Mucosa of descending colon (tissue), 3 donors: ENCODE results near the gene OMA1. TPM values are rescaled to one million over a fixed set of nuclear protein-coding genes. Genes with fewer than 3 reads are reported as not detected.

Experiments
- ATAC-seq: fragments of 200-7000 bp; cut with Tn5 transposase; one replicate; pipeline ENCODE4 v1.9.1; 2020; ENCODE audit warnings: mild to moderate bottlenecking, moderate library complexity
- DNase-seq, 3 donors: peaks; one replicate each; pipeline ENCODE4 v3.0.0-alpha.2; 2020
- H3K36me3 ChIP-seq: fragments of 200-600 bp; one replicate; pipeline ENCODE4 v1.8.0; 2021; ENCODE audit warnings: low read depth, mild to moderate bottlenecking
- H3K4me1 ChIP-seq: fragments of 200-600 bp; one replicate; pipeline ENCODE4 v1.8.0; 2021; ENCODE audit warnings: low read depth, mild to moderate bottlenecking
- H3K4me3 ChIP-seq: fragments of 200-600 bp; one replicate; pipeline ENCODE4 v1.8.0; 2021; ENCODE audit warnings: mild to moderate bottlenecking
- H3K9me3 ChIP-seq: fragments of 200-600 bp; one replicate; pipeline ENCODE4 v1.8.0; 2021; ENCODE audit warnings: mild to moderate bottlenecking
- intact Hi-C, 2 donors: fragments of 100-400 bp; cut with DNase I in 1 of 2; cut with micrococcal nuclease in 1 of 2; formaldehyde crosslinking; loops; one replicate each; pipeline versions ENCODE4 v1.11.0 to v1.11.1; 2022; cut with DNase I, micrococcal nuclease
- total RNA-seq, 3 donors: library from RNA; stranded (reverse); fragmentation: NEBNext Ultra II Directional in 2 of 3; extraction: Animal tissue kit (Norgen Biotek cat#: 25700) in 2 of 3; gene quantifications; one replicate each; pipeline versions ENCODE4 v1.2.1 to v1.2.4, GENCODE V29; 2021 to 2023
- TF ChIP-seq, protein P1 (sequence below): fragments of 200-600 bp; IDR thresholded peaks from one replicate; pipeline ENCODE4 v1.8.0; 2022; ENCODE audit warnings: antibody characterized with exemption, mild to moderate bottlenecking
- donor health status: DM: no; HTN: no; CAD: no; lungs with moderate emphysema.
- donor health status: DM: no; HTN: no; CAD: no.
- donor health status: DM: no; HTN: yes; CAD: no.

Gene OMA1
- total RNA-seq, 3 donors from 2014 or later, result 20.4 to 42.4 (median 32.4) TPM

DNA sequence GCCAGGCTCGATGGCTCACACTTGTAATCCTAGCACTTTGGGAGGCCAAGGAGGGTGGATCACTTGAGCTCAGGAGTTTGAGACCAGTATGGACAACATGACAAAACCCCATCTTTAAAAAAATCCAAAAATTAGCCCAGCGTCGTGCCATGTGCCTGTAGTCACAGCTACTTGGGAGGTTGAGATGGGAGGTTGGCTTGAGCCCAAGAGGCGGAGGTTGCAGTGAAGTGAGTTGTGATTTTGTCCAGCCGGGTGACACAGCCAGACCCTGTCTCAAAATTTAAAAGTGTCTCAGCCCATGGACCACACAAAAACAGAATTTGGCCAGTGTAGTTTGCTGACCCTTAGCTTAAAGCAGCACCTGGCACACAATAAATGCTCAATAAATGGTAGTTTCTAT lies 41.9 kb upstream of the OMA1 start:
- TF ChIP-seq, protein P1, sequence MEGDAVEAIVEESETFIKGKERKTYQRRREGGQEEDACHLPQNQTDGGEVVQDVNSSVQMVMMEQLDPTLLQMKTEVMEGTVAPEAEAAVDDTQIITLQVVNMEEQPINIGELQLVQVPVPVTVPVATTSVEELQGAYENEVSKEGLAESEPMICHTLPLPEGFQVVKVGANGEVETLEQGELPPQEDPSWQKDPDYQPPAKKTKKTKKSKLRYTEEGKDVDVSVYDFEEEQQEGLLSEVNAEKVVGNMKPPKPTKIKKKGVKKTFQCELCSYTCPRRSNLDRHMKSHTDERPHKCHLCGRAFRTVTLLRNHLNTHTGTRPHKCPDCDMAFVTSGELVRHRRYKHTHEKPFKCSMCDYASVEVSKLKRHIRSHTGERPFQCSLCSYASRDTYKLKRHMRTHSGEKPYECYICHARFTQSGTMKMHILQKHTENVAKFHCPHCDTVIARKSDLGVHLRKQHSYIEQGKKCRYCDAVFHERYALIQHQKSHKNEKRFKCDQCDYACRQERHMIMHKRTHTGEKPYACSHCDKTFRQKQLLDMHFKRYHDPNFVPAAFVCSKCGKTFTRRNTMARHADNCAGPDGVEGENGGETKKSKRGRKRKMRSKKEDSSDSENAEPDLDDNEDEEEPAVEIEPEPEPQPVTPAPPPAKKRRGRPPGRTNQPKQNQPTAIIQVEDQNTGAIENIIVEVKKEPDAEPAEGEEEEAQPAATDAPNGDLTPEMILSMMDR, result no peak
- no peaks in the 10 kb centered on the region for H3K9me3 ChIP-seq
- ATAC-seq, result no peak
- no peak overlapping the region for H3K4me3 ChIP-seq
- H3K36me3 ChIP-seq, result no peaks in the 10 kb centered on the region
- H3K4me1 ChIP-seq, result no peaks in the 10 kb centered on the region
- no peak for DNase-seq
- intact Hi-C loops, result no loop called here

DNA sequence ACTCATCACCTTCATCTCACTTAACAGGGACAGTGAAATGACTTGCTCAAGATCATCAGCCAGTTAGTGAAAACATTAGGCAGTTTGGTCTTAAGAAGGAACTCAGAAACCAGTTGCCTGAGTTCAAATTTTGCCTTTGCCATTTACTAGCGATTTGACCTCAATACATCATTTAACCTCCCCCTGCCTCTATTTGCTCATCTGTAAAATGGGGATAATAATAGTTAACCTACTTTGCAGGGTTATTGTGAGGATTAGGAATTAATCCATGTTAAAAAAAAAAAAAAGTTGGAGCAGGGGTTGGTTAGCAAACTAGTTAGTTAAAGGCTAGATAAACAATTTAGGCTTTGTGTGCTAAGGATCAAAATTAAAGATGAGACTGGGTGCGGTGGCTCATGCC lies 41.1 kb upstream of the OMA1 start:
- intact Hi-C loops, result no loop called here
- TF ChIP-seq, protein P1, result no peak
- Histone ChIP-seq H3K36me3 (no peaks in the 10 kb centered on the region), H3K4me3 (no peak overlapping the region), H3K4me1 (no peaks in the 10 kb centered on the region), H3K9me3 (no peaks in the 10 kb centered on the region)
- no peak for DNase-seq
- ATAC-seq, result no peak

DNA sequence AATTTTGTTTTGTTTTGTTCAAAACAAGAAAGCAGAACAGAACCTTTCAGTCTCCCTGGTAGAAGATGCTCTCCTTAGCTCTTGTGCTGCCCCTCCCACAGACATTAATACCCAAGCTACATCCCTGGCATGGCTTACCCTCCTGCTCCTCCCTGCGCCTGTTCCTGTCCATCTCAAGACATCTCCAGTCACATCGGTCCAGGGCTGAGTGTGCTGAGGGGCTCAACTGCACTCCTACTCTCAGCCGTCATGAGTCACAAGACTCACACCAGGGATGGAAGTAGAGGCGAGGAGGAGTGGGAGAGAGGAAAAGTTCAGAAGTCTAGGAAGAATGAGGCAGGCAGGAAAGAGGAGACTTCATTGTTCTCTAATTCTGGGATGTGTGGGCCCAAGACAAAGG lies 39.7 kb upstream of the OMA1 start:
- DNase-seq (no peak), ATAC-seq (no peak)
- Histone ChIP-seq H3K9me3 (no peaks in the 10 kb centered on the region), H3K36me3 (no peaks in the 10 kb centered on the region), H3K4me3 (no peak overlapping the region), H3K4me1 (no peaks in the 10 kb centered on the region)
- TF ChIP-seq, protein P1, result no peak
- intact Hi-C loops, result no loop called here

DNA sequence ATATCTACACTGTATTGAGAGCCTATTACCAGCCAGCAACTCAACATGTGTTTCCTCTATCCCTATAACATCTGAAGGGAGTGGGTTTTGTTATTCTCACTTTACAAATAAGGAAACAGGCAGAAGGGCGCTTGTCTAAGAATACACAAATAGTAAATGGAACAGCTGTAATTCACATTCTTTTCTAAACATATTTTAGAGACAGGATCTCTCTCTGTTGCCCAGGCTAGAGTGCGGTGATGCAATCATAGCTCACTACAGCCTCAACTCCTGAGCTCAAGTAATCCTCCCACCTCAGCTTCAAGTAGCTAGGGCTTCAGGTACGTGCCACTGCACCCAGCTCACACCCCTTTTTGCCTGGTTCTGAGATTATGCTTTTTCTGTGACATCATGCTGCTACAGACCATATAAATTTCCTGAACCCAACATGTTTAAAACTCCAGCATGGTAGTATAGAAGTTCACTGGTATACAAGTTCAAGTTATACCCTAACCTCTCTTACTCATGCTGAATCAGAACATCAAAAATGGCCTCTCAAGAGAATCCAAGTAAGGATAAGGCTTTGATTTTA lies 39.1 kb upstream of the OMA1 start:
- Histone ChIP-seq H3K4me1 (no peaks in the 10 kb centered on the region), H3K4me3 (no peak overlapping the region), H3K9me3 (no peaks in the 10 kb centered on the region), H3K36me3 (no peaks in the 10 kb centered on the region)
- TF ChIP-seq, protein P1, result no peak
- intact Hi-C loops, result no loop called here
- ATAC-seq (peak; percentile 13), DNase-seq (no peak)

DNA sequence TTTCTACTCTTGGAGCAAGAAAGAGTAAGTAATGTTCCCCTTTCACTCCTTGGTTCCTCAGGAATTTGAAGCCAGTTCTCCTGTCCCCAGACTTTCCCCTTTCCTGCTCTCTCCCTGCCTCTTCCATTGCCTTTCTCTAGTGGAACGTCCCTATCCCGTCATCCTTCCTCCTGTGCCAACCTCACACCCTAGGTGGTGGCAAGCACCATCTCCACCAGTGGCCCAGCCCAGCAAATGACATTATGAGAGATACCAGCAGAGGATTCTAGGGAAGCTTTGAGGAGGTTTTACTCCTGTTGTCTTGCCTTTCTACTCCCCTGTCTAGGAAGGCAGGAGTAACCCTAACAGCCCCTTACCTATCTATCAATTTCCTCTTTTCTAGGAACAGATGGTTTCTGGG lies 38.6 kb upstream of the OMA1 start:
- TF ChIP-seq, protein P1, result no peak
- intact Hi-C loops, result no loop called here

More for the DNA sequence above, 38.6 kb upstream of the OMA1 start:
- DNase-seq (no peak), ATAC-seq (peak; percentile 25)
- Histone ChIP-seq H3K4me3 (no peak overlapping the region), H3K4me1 (no peaks in the 10 kb centered on the region), H3K36me3 (no peaks in the 10 kb centered on the region), H3K9me3 (no peaks in the 10 kb centered on the region)
